HG03469 (cell line): Measurements from ENCODE around the gene FN3K.

Source experiments
- ATAC-seq: cut with Tn5 transposase; IDR thresholded peaks from one replicate; pipeline ENCODE4 v1.9.1; 2021; ENCODE audit warnings: mild to moderate bottlenecking, moderate library complexity, moderate number of reproducible peaks; ENCODE audit not compliant: unreplicated experiment

Gene FN3K

GRCh38 chr17:82703036-82703745 lies 32.2 kb upstream of the FN3K start:
- ATAC-seq: no peak

DNA sequence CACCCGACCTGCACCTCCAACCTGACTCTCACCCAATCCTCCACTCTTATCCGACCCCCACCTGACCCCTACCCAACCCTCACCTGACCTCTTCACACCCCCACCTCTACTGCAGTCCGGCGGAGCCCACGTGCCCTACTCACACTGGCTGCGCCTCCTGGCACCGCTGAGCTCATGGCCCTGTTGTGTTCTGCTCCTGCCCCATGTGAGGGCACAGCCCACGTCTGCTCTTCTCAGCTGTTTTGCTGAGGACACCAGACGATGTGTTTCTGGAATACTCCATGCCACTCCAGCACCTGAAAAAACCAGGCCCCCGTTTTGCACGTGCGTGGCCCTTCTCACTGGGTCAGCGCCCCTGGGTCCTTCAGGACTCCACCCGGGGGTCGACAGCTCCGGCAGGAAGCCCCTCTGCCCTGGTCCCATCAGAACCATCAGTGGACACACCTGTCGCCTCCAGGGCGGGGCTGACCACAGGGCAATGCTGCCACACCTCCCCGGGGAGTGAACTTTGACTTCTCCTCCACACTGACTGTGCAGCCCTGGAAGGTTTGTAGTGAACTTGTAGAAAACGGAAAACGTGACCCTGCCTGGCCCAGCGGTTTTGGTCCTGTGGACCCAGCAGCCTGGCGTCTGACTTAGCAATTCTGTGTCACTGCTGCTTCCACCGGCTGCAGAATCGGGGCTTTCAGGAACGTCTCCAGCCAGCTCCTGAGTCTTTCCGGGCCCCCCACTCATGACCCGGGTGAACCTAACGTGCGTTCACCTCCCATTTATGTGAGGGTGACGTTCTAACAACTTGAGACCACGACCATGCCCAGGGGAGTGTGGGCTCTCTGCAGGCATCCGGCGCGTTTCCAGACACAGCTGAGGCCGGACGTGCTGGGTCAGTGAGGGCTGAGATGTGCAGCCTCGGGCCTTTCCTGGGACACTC lies 31.2 kb upstream of the FN3K start:
- ATAC-seq: no peak

DNA sequence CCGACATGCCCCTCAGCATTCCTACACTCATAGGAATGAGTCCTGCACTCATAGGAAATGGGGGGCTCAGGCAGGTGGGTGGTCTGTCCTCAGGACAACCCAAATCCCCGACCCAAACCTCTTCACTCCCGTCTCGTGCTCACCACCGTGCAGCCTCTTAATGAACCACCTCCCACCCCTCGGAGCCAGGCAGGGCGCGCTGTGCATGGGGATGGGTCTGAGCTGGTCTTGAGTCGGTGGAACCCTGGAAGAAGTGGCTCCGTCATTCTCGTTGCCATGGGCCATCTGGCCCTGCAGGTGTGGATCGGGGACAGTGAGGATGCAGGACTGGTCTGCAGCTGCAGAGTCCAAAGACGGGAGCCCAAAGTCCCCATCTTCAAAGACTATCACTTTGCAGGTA lies 30.5 kb upstream of the FN3K start:
- ATAC-seq: no peak

- no peak for ATAC-seq
Observed at GRCh38 chr17:82705756-82706155, 29.7 kb upstream of the FN3K start.

DNA sequence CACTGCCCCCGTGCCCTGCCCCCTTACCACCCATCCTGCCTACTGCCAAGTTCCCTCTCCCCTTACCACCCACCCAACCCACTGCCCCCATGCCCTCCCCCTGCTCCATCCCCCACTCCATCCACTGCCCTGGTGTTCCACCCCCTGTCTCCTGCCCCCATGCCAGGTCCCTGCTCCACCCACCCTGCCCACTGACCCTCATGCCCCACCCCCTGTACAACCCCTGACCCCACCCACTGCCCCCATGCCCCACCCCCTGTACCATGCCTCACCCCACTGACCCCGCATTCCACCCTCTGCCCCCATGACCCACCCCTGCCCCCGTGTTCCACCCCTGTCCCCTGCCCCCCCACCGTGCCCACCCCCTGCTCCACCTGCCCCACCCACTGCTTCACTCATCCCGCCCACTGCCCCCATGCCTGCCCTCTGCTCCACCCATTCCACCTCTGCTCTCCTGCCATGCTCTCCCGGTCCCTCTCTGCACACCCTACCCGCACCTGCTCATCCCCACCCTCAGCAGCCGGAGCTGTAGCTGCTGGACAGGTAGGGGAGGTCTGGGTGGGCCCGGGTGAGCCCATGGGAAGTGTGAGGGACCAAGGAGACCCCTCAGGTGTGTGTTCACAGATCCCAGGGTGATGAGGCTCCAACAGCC lies 26.3 kb upstream of the FN3K start:
- ATAC-seq: no peak

GRCh38 chr17:82709676-82710498 lies 25.5 kb upstream of the FN3K start:
- ATAC-seq: no peak

- no peak for ATAC-seq
Observed at GRCh38 chr17:82710499-82711232, 24.7 kb upstream of the FN3K start.

DNA sequence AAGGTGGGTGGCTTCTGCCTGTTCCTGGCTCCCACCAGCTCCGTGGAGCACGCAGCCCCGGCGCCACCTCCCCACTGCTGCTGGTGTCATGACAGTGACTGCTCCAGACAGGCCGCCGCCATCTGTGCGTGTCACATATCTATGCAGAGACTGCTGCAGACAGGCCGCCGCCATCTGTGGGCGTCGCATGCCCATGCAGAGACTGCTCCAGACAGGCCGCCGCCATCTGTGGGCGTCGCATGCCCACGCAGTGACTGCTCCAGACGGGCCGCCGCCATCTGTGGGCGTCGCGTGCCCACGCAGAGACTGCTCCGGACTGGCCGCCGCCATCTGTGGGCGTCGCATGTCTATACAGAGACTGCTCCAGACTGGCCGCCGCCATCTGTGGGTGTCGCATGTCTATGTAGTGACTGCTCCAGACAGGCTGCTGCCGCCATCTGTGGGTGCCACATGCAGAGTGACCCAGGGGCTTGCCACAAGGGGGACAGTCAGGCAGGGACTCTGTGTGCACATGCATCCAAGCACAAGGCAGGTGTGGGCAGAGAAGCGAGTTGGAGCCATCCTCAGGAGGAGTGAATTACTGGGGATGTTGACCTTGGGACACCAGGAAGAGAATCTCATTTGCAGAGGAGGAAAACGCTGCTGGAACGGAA lies 22.2 kb upstream of the FN3K start:
- no peak for ATAC-seq

GRCh38 chr17:82716203-82717010 lies 19.0 kb upstream of the FN3K start, which contains the start of gene FN3KRP:
FN3KRP (plus strand) TSS chr17:82716706; CDS start chr17:82716756, 50 bp downstream.
- ATAC-seq: peak; percentile 32

DNA sequence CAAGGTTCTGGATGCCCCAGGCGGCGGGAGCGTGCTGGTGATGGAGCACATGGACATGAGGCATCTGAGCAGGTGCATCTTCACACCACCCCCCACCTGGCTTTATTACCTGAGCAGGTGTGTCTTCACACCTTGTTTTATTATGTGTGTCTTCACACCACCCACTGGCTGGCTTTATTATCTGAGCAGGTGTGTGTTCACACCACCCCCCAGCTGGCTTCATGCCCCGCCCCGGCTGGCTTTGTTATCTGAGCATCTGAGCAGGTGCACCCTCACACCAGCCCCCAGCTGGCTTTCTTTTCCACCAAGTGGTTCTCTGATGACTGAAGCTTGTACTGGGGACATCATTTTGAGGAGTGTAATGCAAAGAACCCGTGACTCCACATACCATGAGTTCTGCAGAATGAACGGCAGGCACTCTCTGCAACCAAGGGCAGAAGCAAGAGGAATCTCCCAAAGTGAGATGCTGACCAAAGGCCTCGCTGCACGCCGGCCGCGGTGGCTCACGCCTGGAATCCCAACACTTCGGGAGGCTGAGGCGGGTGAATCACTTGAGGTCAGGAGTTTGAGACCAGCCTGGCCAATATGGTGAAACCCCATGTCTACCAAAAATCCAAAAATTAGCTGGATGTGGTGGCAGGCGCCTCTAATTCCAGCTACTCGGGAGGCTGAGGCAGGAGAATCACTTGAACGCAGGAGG lies 16.3 kb upstream of the FN3K start:
- ATAC-seq: no peak

DNA sequence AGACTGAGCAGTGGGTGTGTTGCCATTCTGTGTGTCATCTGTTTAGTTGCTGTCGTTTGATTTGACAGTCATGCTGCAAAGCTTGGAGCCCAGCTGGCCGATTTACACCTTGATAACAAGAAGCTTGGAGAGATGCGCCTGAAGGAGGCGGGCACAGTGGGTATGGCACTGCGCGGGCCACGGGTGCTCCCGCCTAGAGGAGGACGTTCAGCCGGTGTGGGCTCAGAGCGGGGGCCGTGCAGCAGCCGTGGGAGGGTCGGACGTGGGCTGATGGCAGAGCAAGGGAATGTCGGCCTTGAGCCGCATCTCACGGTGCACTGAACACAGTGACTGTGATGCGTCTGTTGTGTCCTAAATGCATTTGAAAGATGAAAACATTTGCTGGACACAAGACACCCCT lies 15.2 kb upstream of the FN3K start:
- ATAC-seq: no peak

DNA sequence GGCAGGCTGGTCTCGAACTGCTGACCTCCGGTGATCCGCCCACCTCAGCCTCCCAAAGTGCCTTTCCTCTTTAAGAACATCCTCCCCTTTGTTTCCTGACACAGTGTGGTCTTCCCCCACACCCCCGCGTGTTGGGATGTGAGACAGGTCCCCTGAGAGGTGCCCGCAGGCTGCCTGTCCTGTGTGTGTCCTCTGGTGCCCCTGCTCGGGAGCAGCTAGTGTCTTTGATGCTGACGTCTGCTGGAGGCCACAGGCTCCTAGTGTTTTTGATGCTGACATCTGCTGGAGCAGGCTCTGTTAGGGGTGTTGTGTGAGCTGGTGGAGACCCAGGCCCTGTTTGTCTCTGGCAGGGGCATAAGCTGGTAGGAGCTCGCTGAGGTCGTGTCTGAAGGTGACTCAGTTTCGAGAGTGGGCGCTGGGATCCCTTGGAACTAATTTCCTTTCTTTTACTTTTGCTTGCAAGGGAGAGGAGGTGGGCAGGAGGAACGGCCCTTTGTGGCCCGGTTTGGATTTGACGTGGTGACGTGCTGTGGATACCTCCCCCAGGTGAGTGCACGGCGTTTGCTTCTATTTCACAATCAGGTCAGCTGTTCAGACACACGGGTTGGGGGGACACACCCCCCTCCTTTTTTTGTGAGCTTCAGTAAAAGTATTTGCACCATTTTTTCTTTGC lies 12.9 kb upstream of the FN3K start:
- no peak for ATAC-seq

DNA sequence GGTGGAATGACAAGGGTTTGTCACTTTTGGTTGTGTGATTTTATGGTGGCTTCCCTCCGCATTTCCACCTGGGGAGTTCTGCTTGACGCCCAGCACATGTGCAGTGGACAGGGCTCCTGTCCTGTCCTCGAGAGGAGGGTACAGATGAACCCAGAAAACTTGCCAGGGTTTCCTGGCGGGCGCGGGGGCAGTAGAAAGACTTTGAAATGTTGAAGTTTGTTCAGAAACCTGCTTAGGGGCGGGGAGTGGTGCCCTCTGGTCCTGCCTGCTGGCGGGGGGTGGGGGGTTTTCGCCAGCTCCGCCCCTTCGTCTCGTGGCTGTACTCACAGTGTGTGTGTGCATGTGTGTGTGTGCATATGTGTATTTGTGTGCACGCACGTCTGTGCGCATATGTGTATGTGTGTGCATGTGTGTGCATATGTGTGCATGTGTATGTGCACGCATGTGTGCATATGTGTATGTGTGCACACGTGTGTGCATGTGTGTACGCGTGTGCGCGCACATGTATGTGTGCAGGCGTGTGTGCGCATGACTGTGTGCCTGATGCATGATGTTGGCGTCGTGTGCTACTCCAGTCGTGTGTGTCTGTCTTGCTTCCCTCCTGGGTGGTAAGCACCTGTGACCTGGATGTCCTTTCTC lies 12.1 kb upstream of the FN3K start:
- ATAC-seq: no peak

GRCh38 chr17:82726427-82726826 lies 9.0 kb upstream of the FN3K start:
- no peak for ATAC-seq

GRCh38 chr17:82729479-82730260 lies 5.7 kb upstream of the FN3K start:
- no peak for ATAC-seq

GRCh38 chr17:82732118-82732743 lies 3.2 kb upstream of the FN3K start:
- ATAC-seq: no peak
